Psoas muscle (tissue), 8 donors: ENCODE results near the gene GNAI2. TPM values are rescaled to one million over a fixed set of nuclear protein-coding genes. Genes with fewer than 3 reads are reported as not detected.
"Not testable (repeated sequence)": the region's sequence is repeated elsewhere in the genome, so short reads cannot be mapped to it uniquely, and the experiment has no call there.

ENCODE experiments used
- ATAC-seq, 4 donors: fragments of 200-7000 bp; cut with Tn5 transposase; one replicate each; pipeline ENCODE4 v1.9.1; 2020; ENCODE audit warnings: moderate library complexity in 3 of 4, mild to moderate bottlenecking in 2 of 4
- DNase-seq, 2 donors: peaks; one replicate each; pipeline ENCODE4 v3.0.0-alpha.2; 2020
- H3K27ac ChIP-seq: fragments of 200-600 bp; one replicate; pipeline ENCODE4 v1.8.0; 2022
- H3K27me3 ChIP-seq, 3 donors: fragments of 200-600 bp in 1 of 3; one replicate each; pipeline versions ENCODE4 v1.6.1 to v1.8.0; 2013 to 2022; ENCODE audit warnings: low read length in 2 of 3, mild to moderate bottlenecking in 2 of 3, moderate library complexity in 1 of 3; ENCODE audit not compliant: insufficient read depth in 3 of 3
- H3K36me3 ChIP-seq, 2 donors: fragments of 200-600 bp in 1 of 2; one replicate each; pipeline versions ENCODE4 v1.6.1 to v1.8.0; 2013 to 2022; ENCODE audit warnings: low read depth in 1 of 2, mild to moderate bottlenecking in 1 of 2, moderate library complexity in 1 of 2; ENCODE audit not compliant: insufficient read depth in 1 of 2
- H3K4me1 ChIP-seq: fragments of 200-600 bp; one replicate; pipeline ENCODE4 v1.8.0; 2022
- H3K4me3 ChIP-seq: fragments of 200-600 bp; one replicate; pipeline ENCODE4 v1.8.0; 2022; ENCODE audit warnings: mild to moderate bottlenecking
- H3K9me3 ChIP-seq: fragments of 200-600 bp; one replicate; pipeline ENCODE4 v1.8.0; 2022
- CTCF ChIP-seq: fragments of 200-600 bp; IDR thresholded peaks from one replicate; pipeline ENCODE4 v1.8.0; 2022; ENCODE audit warnings: antibody characterized with exemption
- WGBS, 3 donors: extraction: QIAGEN DNeasy Blood & Tissue Kit; methylation state at CpG; one replicate each; pipeline versions ENCODE4 v1.1.6 to v1.1.7; 2013; 5-methylcytosine and 5-hydroxymethylcytosine counted together
- intact Hi-C, 2 donors: fragments of 100-400 bp; cut with DNase I; formaldehyde crosslinking; loops; one replicate each; pipeline versions ENCODE4 v1.11.0 to v1.14.2; 2022
- polyA plus RNA-seq, 3 donors: library from polyadenylated mRNA; stranded (reverse); fragments of 200-250 nt; gene quantifications; one replicate each; pipeline ENCODE4 v1.2.3, GENCODE V29; 2013
- total RNA-seq, 4 donors: library from RNA; stranded (reverse); fragmentation: NEBNext Ultra II Directional in 2 of 4; extraction: Animal tissue kit (Norgen Biotek cat#: 25700) in 2 of 4; gene quantifications; one replicate each; pipeline versions ENCODE4 v1.2.1 to v1.2.4, GENCODE V29; 2021 to 2023
- donor health status: healthy with polysubstance abuse.
- donor health status: DM: no; HTN: no; CAD: no; lungs with moderate emphysema.
- donor health status: Bipolar disorder and iron deficiency.
- donor health status: healthy.
- donor health status: DM: yes; HTN: yes; CAD: no.
- donor health status: DM: no; HTN: no; CAD: no.
- donor health status: DM: no; HTN: no; CAD: no.
- donor health status: DM: yes; HTN: yes; CAD: no.

GNAI2 gene
- total and polyA plus RNA-seq, 7 donors, result 39.4 to 93.9 (median 57.6) TPM

- Histone ChIP-seq H3K9me3 (no peaks in the 10 kb centered on the region), H3K36me3 (peaks cover 0 to 17% of the 10 kb centered on the region in 2 donors), H3K27me3 (no peaks in the 10 kb centered on the region), H3K4me3 (peak overlapping the region; percentile 80), H3K4me1 (peaks cover 25% of the 10 kb centered on the region), H3K27ac (peak overlapping the region; percentile 98)
- no peak for DNase-seq
- ATAC-seq, result no peak
- 18 to 32% (median 18%) methylated on average over 1 to 2 of the region's 2 CpGs for WGBS, 3 donors
- no peak for TF ChIP-seq CTCF
- intact Hi-C loops, result loop anchor here in 1 of 2 donors (5.0 to 10.0 kb wide), 2 partner anchors 66 to 283 kb away; partner anchors contain the start of gene TUSC2
Observed at GRCh38 chr3:50261505-50261904, 25.5 kb downstream of the GNAI2 start.

GRCh38 chr3:50262200-50262599, 26.2 kb downstream of the GNAI2 start:
- intact Hi-C loops, result loop anchor here in 1 of 2 donors (5.0 to 10.0 kb wide), 2 partner anchors 65 to 283 kb away; partner anchors contain the start of gene TUSC2
- 97 to 100% (median 99%) methylated on average over 4 of the region's 4 CpGs for WGBS, 3 donors
- DNase-seq, ATAC-seq, H3K9me3 ChIP-seq, H3K27me3 ChIP-seq, H3K27ac ChIP-seq, H3K36me3 ChIP-seq, H3K4me3 ChIP-seq: not testable (repeated sequence)
- peaks cover 28% of the 10 kb centered on the region for H3K4me1 ChIP-seq

- no peak overlapping the region for H3K27ac ChIP-seq
- H3K4me1 ChIP-seq, result peaks cover 34% of the 10 kb centered on the region
- intact Hi-C loops, result loop anchor here in 1 of 2 donors (5.0 to 10.0 kb wide), 2 partner anchors 65 to 282 kb away; partner anchors contain the start of gene TUSC2
- ATAC-seq, result no peak
- DNase-seq, result no peak
- H3K27me3 ChIP-seq, result no peaks in the 10 kb centered on the region
- no peak overlapping the region for H3K4me3 ChIP-seq
- 71 to 77% (median 74%) methylated on average over 7 of the region's 7 CpGs for WGBS, 3 donors
- H3K9me3 ChIP-seq, result no peaks in the 10 kb centered on the region
- peaks cover 0 to 4% of the 10 kb centered on the region in 2 donors for H3K36me3 ChIP-seq
- TF ChIP-seq CTCF, result no peak
Observed at GRCh38 chr3:50262778-50263177, 26.8 kb downstream of the GNAI2 start.

GRCh38 chr3:50263478-50264382, 27.7 kb downstream of the GNAI2 start:
- no peaks in the 10 kb centered on the region for H3K9me3 ChIP-seq
- H3K4me3 ChIP-seq, result no peak overlapping the region
- H3K4me1 ChIP-seq, result peaks cover 43% of the 10 kb centered on the region
- DNase-seq, result no peak
- no peaks in the 10 kb centered on the region for H3K36me3 ChIP-seq
- H3K27me3 ChIP-seq, result no peaks in the 10 kb centered on the region
- ATAC-seq, result no peak
- intact Hi-C loops, result loop anchor here in 1 of 2 donors (5.0 to 10.0 kb wide), 2 partner anchors 64 to 281 kb away; partner anchors contain the start of gene TUSC2
- TF ChIP-seq CTCF, result no peak
- H3K27ac ChIP-seq, result no peak overlapping the region
- WGBS, 3 donors, result 73 to 76% (median 74%) methylated on average over 6 of the region's 6 CpGs

- Histone ChIP-seq H3K27ac (peak overlapping the region; percentile 63), H3K9me3 (no peaks in the 10 kb centered on the region), H3K36me3 (no peaks in the 10 kb centered on the region), H3K4me1 (peaks cover 48% of the 10 kb centered on the region), H3K4me3 (no peak overlapping the region), H3K27me3 (no peaks in the 10 kb centered on the region)
- ATAC-seq (no peak), DNase-seq (peak; percentile 74 to 82)
- TF ChIP-seq CTCF, result no peak
- intact Hi-C loops, result loop anchor here in 1 of 2 donors (5.0 to 10.0 kb wide), 2 partner anchors 63 to 280 kb away; partner anchors contain the start of gene TUSC2
- WGBS, 3 donors, result 17 to 47% (median 35%) methylated on average over 6 to 7 of the region's 7 CpGs
Observed at GRCh38 chr3:50264383-50264963, 28.5 kb downstream of the GNAI2 start.
